Endothelial cell of umbilical vein (primary cell): ENCODE results near the gene ABHD14A. TPM values are rescaled to one million over a fixed set of nuclear protein-coding genes. Genes with fewer than 3 reads are reported as not detected.

Experiments
- BruUV-seq: library from RNA; stranded (reverse); fragments of 400-500 nt; replicated peaks from 2 replicates; lab custom pipeline; 2021; lab: Mats Ljungman, UMichigan
- CTCF ChIA-PET: fragments of 300-600, 350-600 bp; sonication (Branson Sonifier 250); formaldehyde crosslinking; loops from one replicate; lab custom pipeline; 2021; ENCODE audit warnings: antibody characterized with exemption, inconsistent platforms; lab: Charles Lee
- POLR2A ChIA-PET: fragments of 300-600, 350-600 bp; sonication (Branson Sonifier 250); formaldehyde crosslinking; loops from one replicate; lab custom pipeline; 2021; ENCODE audit warnings: antibody characterized with exemption, inconsistent platforms; lab: Charles Lee
- DNase-seq: peaks from one replicate; pipeline ENCODE4 v3.0.0-alpha.2; 2011; ENCODE audit warnings: low read depth, low spot score
- FAIRE-seq: peaks from 2 replicates; lab custom pipeline; 2011; peaks lifted over from hg19 to GRCh38; lab: Jason Lieb, UNC
- H2AFZ ChIP-seq: 2 replicates; pipeline ENCODE4 v1.6.0; 2012; ENCODE audit warnings: low read depth, low read length, control low read depth, inconsistent platforms
- H3K27ac ChIP-seq: 2 replicates; pipeline ENCODE4 v1.5.1; 2011; ENCODE audit warnings: low read depth, mild to moderate bottlenecking, control low read depth, low read length, moderate library complexity; ENCODE audit not compliant: insufficient read depth
- H3K27me3 ChIP-seq, 2 experiments: 2 replicates each; pipeline versions ENCODE4 v1.6.0 to v1.6.1; 2011; ENCODE audit warnings: low read length in 2 of 2, mixed read lengths in 1 of 2; ENCODE audit not compliant: control insufficient read depth in 2 of 2, insufficient read depth in 2 of 2
- H3K36me3 ChIP-seq, 2 experiments: 2 replicates in 1 of 2; 3 replicates in 1 of 2; pipeline ENCODE4 v1.5.1; 2011; ENCODE audit warnings: low read length in 2 of 2, mild to moderate bottlenecking in 1 of 2, moderate library complexity in 1 of 2; ENCODE audit not compliant: control insufficient read depth in 2 of 2, insufficient read depth in 2 of 2; ENCODE audit errors: extremely low read depth in 1 of 2
- H3K4me1 ChIP-seq: 3 replicates; pipeline ENCODE4 v1.5.1; 2011; ENCODE audit warnings: mild to moderate bottlenecking, low read length; ENCODE audit not compliant: control insufficient read depth, insufficient read depth; ENCODE audit errors: extremely low read depth
- H3K4me2 ChIP-seq: 2 replicates; pipeline ENCODE4 v1.6.1; 2011; ENCODE audit warnings: low read length, control low read depth, mixed read lengths; ENCODE audit not compliant: insufficient read depth
- H3K4me3 ChIP-seq, 3 experiments: fragments of 200-600 bp in 1 of 3; sonication (generic), shearing (Covaris generic) in 1 of 3; replicated peaks in 1 of 3; 2 replicates each; pipeline ENCODE4 v1.5.1; 2011 to 2016; ENCODE audit warnings: control low read depth in 3 of 3, low read length in 3 of 3, mild to moderate bottlenecking in 2 of 3, inconsistent platforms in 1 of 3, low read depth in 1 of 3, moderate library complexity in 1 of 3; ENCODE audit not compliant: insufficient read depth in 1 of 3
- H3K79me2 ChIP-seq: 2 replicates; pipeline ENCODE4 v1.6.0; 2012; ENCODE audit warnings: low read length, inconsistent platforms; ENCODE audit not compliant: control insufficient read depth, insufficient read depth
- H3K9ac ChIP-seq: replicated peaks from 2 replicates; pipeline ENCODE3; 2011; ENCODE audit warnings: low read length, control low read depth; ENCODE audit not compliant: insufficient read depth; ENCODE audit errors: extremely low read depth
- H3K9me1 ChIP-seq: replicated peaks from 3 replicates; pipeline ENCODE4 v1.6.0; 2011; ENCODE audit warnings: mild to moderate bottlenecking, low read length; ENCODE audit not compliant: control insufficient read depth, insufficient read depth; ENCODE audit errors: extremely low read depth
- H3K9me3 ChIP-seq: replicated peaks from 2 replicates; pipeline ENCODE4 v1.5.1; 2012; ENCODE audit warnings: low read length, inconsistent platforms; ENCODE audit not compliant: control insufficient read depth, insufficient read depth
- H4K20me1 ChIP-seq: replicated peaks from 2 replicates; pipeline ENCODE3; 2011; ENCODE audit warnings: mild to moderate bottlenecking, low read length; ENCODE audit not compliant: control insufficient read depth, insufficient read depth; ENCODE audit errors: extremely low read depth
- CTCF ChIP-seq, 2 donors: IDR thresholded peaks; 1 replicate in 1 of 2; 2 replicates in 1 of 2; pipeline ENCODE4 v1.5.1; 2011; ENCODE audit warnings: low read length in 2 of 2, mild to moderate bottlenecking in 2 of 2, moderate library complexity in 2 of 2, control low read depth in 1 of 2, inconsistent platforms in 1 of 2, low read depth in 1 of 2; ENCODE audit not compliant: insufficient read depth in 1 of 2; ENCODE audit errors: extremely low read depth in 1 of 2
- EZH2 ChIP-seq: IDR thresholded peaks from 2 replicates; pipeline ENCODE4 v1.6.1; 2012; ENCODE audit warnings: borderline replicate concordance, low read depth, mild to moderate bottlenecking, moderate library complexity, low read length, inconsistent platforms; ENCODE audit not compliant: severe bottlenecking
- FOS ChIP-seq: IDR thresholded peaks from 2 replicates; pipeline ENCODE4 v1.6.1; 2011; ENCODE audit warnings: mild to moderate bottlenecking, low read length, moderate library complexity, borderline replicate concordance; ENCODE audit not compliant: insufficient read depth
- JUN ChIP-seq: IDR thresholded peaks from 2 replicates; pipeline ENCODE4 v1.6.1; 2011; ENCODE audit warnings: borderline replicate concordance, low read depth; ENCODE audit not compliant: insufficient read length, insufficient read depth
- dilution Hi-C: fragments of 300-500 bp; cut with MboI; formaldehyde crosslinking; loops from one replicate; pipeline ENCODE4 v1.15.0; 2019; ENCODE audit warnings: low sequenced_read_pairs; ENCODE audit not compliant: extremely low pct_ligation_motif_present
- intact Hi-C: fragments of 100-400 bp; cut with micrococcal nuclease; formaldehyde crosslinking; loops from one replicate; pipeline ENCODE4 v1.10.0; 2022
- polyA plus RNA-seq, 4 experiments: library from polyadenylated mRNA; depleted of rRNA in 3 of 4; stranded (reverse) in 3 of 4; unstranded in 1 of 4; fragments of >200 nt; gene quantifications; 2 replicates each; pipeline versions ENCODE4 v1.2.1 to v1.2.3, GENCODE V29; 2011 to 2012; ENCODE audit warnings: missing spikeins in 1 of 4
- total RNA-seq: library from RNA; stranded (reverse); gene quantifications from 2 replicates; pipeline ENCODE4 v1.2.3, GENCODE V29; 2021

ABHD14A gene
- total and polyA plus RNA-seq, 2 donors (not counting 3 experiments of a cell fraction or from before 2014, with no cell fraction given) = 6.6 to 23.7 TPM

GRCh38 chr3:51931756-51932155 lies 43.1 kb upstream of the ABHD14A start:
- POLR2A ChIA-PET = no interaction called here
- dilution Hi-C loops = no loop called here
- FAIRE-seq = no peak
- Histone ChIP-seq H3K79me2 (no peaks in the 10 kb centered on the region), H3K9me1 (no peaks in the 10 kb centered on the region), H3K4me3 (no peak overlapping the region), H3K27ac (no peak overlapping the region), H2AFZ (no peak overlapping the region), H3K36me3 (peaks cover 0 to 26% of the 10 kb centered on the region in 2 experiments), H3K9me3 (no peaks in the 10 kb centered on the region), H3K9ac (no peak overlapping the region), H4K20me1 (no peaks in the 10 kb centered on the region), H3K4me2 (no peak overlapping the region), H3K4me1 (no peaks in the 10 kb centered on the region), H3K27me3 (no peaks in the 10 kb centered on the region)
- intact Hi-C loops = no loop called here
- no peak for DNase-seq
- CTCF ChIA-PET = no interaction called here
- TF ChIP-seq EZH2 (no peak), JUN (no peak), FOS (no peak), CTCF (IDR thresholded peaks at IDR 0.05; ENCODE audit: extremely low read depth in 1 of 2, insufficient read depth in 1 of 2, low read depth in 1 of 2, low read length in 2 of 2) (no peak)
- BruUV-seq = no TSS peak
